HG02970 (cell line): Measurements from ENCODE around the gene SMIM1.

Source experiments
- ATAC-seq: cut with Tn5 transposase; IDR thresholded peaks from one replicate; pipeline ENCODE4 v1.9.1; 2021; ENCODE audit warnings: mild to moderate bottlenecking, moderate library complexity, moderate number of reproducible peaks; ENCODE audit not compliant: unreplicated experiment, low FRiP score

SMIM1 gene

GRCh38 chr1:3753656-3754454 is 18.7 kb upstream of the SMIM1 start:
- ATAC-seq, result no peak

DNA sequence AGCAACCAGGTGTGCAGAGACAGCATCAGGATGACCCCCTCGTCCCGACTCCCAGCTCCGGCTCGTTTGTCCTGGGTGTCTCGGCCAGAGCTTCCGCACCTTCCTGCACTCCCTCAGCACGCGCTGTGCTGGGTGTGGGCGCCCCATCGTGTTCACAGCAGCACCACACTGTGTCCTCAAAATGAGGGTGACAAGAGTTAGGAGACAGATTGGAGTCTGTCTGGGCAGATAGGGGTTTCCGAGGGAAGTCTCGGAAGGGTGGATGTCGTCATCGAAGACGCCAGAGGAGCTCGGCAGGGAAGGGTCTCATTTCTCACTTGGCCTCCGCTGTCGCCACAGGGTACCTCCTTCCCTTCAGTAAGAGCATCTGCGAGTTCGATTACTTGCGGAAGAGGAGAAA is 16.2 kb upstream of the SMIM1 start:
- no peak for ATAC-seq

DNA sequence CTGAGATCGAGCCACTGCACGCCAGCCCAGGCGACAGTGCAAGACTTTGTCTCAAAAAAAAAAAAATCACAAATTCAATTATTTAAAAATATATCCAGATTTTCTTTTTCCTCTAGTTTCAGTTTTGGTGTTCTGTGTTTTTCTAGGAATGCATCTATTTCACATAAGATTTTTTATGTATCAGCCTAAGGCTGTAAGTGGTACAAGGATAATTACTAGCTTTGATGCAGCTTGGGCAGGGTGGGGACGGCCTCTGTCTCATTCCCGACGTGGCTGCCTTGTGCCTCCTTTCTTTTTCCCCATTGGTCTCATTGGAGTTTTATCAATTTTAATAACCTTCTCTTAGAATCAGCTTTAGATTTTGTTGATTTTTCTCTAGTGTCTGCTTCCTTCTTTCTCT is 13.4 kb upstream of the SMIM1 start:
- no peak for ATAC-seq

DNA sequence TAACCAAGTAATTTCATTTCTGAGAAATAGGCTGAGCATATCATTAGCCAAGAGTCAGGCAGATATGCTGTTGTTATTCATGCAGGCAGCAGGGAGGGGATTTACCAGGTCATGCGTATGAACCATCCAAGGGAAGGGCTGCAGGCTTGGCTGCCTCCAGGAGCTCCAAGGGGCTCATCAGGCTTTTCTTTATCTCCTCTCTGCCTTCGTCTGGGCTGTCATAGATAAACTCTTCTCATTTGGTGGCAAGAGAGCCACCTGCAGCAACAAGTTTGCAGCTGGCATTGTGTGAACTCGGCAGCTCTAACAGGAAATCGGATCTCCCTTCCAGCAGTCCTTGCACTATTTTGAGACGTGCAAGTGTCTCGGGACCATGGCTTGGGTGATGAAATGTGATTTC is 12.8 kb upstream of the SMIM1 start:
- no peak for ATAC-seq

GRCh38 chr1:3761296-3762010 is 11.1 kb upstream of the SMIM1 start:
- no peak for ATAC-seq

DNA sequence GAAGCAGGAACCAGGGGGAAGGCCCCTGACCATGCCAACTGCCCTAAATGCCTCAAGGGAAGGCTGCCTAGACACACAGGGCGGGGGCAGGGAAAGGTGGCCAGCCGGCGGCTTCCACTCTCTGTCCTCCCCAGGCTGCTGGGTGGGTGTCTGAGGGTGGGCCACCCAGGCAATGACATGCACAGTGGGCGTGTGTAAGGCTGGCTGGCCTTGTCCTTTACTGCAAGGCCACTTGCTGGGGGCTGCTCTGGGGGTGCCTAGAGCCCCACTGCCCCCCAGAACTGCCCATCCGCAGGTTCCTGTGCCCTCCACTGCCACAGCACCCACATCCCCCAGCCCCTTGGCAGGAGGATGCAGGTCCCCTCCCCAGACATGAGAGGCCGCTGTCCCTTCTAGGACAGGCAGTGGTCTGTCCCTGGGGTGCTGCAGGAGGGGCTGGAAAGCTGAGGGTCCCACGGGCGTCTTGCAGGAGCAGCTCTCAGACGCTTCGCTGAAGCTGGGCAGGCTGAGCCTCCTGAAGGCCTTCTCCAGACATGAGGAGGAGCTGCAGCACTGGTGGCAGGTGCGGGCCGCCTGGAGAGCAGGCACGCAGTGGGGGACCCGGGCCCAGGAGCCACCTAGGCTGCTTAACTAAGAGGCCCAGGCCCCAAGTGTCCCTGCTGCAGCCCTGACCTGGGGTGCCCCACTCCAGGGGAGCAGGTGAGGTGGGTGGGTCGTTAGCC is 10.2 kb upstream of the SMIM1 start:
- no peak for ATAC-seq

DNA sequence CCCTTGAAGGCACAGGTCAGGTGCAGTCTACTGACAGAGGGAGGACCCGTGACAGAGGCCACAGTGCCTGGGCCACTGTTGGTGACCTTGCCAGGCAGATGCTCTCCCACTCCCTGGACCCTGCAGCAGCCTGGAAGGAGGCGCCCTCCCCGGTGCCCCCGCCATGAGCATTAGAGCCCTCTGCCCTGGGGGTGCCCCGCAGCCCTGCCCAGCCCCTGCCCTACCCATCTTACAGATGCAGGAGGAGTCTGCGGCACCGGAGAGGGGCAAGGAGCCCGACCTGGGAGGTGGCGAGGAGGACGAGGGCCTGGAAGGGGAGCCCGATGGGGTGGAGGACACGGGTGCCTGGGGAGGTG is 9.7 kb upstream of the SMIM1 start:
- no peak for ATAC-seq

DNA sequence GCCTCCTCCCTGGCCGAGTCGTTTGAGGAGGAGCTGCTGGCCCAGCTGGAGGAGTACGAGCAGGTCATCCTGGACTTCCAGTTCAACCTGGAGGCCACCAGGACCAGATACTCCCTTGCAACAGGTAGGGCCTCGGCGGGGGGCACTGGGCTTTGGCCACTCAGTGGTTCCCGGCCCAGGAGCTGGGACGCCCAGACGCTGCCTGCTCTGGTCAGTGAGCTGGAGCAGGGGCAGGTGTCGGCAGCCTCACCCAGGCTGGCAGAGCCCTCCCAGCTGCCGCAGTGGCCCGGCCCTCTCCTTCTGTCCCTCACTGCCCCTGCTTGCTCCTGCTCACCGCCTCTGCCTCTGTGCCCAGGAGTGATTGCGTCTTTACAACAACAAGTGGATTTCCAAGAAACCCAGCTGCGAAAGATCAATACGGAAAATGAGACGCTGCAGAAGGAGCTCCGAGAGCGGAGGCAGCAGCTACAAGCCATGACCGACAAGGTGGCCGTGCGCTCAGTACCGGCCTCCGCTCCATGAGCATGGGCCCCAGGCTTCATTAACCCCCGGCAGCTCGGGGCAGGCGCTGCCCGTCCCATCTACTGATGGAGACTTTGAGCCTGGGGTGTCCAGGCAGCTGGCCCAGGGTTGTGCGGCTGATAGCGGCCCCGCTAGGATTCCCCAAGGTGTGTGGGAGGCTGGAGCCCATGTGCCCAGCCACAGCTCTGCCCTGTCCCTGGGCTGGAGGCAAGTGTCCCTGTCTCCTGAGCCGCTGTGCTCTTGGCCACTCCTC is 9.0 kb upstream of the SMIM1 start:
- no peak for ATAC-seq

DNA sequence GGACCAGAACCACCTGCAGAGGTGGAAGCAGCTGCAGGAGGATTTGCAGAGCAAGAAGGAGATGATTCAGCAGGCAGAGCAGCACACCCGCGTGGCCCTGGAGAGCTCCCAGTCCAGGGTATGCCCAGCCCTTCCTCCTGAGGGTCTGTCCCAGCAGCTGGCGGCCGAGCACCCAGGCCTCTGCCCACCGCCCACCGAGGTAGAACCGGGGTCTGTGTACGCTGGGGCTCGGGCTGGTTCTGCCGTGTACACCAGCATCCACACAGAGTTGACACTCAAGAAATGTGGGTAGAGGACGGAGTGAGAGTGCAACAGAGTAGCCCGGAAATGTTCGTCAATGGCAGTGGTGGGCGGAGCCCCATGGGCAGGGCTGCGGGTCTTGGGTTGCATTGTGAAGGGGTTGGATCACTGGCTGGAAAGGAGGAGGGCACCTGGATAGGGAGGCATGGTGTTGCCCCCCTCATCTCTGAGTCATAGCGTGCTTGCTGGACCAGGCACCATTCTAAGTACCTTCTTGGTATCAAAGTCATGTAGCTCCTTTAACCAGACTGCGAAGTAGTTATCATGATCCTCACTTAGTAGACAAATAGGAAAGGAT is 5.1 kb upstream of the SMIM1 start:
- ATAC-seq, result no peak

DNA sequence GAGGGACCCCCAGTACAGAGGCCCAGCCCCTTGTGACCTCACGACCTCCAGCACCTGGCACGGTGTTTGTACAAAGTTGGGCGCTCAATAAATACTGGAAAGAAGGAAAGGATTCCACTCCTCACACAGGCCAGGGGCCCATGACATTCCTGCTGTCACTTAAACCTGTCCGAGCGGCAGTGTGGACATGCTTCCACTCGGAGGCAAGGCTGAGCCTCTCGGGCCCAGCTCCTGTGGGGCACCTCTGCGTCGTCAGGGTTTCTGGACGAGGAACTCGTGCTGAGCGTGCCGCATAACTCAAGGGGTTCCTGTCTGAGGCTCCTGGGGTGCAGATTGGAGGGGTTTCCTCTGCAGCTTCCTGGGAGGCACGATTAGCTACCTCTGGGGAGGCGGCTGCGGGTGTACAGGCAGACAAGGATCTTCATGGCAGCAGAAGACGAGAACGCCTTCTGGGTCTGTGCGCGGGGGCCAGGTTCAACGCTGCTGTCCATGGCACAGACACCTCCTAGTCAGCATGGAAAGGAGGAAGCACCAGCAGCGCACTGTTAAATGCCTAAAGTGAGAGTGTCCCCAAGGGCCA is 3.6 kb upstream of the SMIM1 start:
- no peak for ATAC-seq

DNA sequence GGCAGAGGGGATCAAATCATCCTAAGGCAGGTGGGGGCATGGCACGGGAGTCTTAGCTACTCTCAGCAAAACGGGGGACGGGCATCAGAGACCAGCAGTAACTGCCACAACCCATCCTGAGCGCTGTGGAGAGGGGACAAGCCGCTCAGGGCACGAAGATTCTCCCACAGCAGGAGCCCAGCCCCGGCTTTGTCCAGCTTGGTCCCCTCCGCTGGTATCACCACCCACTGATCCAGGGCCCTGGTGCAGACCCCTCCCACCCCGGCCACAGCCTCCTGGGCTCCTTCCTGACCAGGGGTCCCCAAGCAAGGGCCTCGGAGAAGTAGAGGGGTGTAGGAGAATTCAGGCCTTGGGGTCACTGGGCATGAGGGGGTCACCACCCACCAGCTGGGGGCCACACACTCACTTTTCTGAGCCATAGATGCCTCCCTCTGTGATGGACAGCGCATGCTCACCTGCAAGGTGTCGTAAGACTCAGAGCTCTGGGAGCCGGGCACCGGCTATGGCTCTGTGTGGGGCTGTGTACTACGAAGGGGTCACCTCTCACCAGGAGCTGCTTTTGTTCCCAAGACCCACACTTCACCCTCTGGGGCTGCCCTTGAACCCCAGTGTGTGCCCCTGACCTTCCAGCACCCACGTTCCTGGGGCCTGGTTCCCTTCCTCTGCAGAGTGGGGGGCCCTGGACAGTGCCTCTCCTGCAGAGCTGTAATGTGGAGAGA is 2.3 kb upstream of the SMIM1 start:
- no peak for ATAC-seq

DNA sequence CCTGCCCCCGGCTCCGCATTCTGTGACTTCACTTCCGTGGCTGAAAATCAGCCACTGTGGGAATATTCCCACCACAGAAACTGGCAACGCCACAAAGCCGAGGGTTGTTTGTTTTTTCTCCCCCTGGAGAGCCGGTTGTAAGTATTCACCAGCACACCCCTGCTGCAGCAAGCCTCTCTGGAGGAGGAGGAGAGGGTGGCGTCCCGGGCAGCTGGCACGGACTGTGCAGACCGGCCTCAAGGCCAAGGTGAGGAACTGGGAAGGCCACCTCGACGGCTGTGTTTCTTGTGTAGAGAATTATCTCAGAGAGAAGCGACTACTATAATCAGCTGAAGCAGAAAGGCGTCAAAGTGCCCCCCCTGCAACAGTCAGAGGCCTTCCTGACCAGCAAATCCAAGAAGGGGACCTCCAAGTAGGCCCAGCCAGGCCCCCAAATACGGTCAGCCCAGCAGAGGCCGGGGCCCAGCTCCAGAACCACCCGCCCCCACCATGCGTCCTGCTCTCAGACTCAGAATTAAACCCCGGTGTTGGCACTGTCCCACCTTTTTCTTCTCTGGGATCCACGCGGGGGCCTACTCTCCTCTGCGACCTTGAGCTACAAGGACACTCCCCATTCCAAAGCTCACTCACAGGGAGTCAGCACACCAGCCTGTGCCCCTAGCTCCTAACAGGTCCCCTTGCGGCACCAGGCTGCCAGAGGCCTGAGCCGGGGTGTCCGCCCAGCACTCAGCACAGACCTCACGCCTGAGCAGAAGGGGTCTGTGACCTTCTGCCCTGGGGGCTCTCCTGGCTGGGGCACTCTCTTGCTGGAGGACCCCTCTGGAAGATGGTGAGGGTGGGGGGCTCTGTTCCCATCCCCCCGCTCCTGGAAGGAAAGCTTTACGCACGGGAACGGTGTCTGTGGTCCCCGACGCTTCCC is 1.2 kb upstream of the SMIM1 start:
- no peak for ATAC-seq

GRCh38 chr1:3772027-3772714 is 378 bp upstream of the SMIM1 start:
- ATAC-seq, result peak; percentile 66

DNA sequence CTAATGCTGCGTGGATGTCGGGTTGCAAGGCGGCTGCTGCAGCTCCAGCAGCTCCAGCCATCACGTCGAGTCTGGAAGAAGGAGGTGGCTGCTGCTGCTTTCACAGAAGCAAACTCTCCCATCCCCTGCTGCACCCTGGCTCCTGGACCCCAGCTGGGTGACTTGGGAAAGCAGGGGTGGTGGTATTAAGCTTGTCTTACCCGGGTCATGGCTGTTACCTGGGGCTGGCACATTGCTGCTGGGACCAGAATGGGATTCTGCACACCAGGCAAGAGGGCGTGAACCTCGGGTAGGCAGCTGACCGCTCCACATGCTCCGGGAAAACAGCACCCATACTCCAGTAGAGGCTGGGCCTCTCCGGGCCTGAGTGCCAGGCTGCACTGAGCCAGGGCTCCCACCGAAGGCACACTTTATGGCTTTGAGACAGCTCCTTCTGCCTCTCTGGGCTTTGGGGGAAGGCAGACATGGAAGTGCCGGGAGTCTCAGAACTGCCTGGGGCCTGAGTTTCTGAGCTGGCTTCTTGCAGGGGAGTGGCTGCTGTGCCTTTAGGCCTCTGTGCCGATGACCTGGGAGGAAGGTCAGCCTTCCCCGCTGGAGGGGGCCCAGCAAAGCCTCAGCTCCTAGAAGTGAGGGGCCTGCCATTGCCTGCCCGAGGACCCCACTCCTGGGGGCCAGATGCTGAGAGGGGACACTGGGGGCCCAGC is 1.2 kb downstream of the SMIM1 start:
- no peak for ATAC-seq

DNA sequence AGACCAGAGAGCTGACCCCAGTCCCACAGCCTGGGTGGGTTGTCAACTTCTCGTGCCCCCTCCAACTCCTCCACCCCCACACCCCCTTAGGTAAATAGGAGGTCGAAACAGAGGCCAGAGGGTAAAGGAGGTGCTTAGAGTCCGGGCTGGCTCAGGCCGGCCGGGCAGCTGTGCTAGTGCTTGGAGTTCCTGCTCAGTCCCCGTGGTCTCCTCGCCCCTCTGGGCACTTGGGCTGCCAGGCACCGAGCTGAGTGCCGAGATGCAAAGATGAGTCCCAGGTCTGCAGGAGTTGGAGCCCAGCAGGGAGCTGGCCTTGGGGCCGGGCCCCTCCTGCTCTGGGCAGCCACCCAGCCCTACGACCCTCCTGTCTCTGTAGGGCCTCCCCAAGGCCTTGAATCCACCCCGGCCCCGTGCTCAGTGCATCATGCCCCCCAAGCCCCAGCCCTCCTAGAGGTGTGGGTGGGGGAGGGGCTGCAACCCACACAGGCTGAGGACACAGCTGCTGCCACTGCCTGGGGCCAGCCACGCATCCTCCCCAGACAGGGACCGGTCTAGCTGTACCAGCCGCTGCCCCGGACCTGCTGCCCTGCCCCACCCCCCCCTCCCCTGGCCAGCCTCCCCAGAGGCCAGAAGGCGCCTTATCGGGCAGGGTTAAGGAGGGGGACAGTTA is 1.9 kb downstream of the SMIM1 start:
- no peak for ATAC-seq

DNA sequence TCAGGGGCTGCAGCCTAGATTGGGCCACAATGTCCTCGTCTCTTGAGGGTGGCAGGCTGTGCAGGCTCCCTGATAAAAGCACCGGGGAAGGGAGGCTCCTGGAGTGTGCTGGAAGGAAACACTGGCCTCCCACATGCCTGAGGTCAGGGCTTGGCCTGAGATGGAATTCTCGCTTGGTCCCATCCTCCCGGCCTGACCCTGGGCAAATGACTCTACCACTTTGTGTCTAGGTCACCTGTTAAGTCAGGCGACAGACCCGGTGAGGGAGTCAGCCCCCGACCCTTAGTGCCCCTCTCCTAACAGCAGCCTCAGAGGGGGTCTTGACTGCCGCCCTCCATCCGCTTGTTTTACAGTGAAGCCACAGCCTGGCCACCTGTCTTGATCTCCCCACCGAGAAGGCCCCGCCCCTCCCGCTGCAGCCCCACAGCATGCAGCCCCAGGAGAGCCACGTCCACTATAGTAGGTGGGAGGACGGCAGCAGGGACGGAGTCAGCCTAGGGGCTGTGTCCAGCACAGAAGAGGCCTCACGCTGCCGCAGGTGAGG is 2.5 kb downstream of the SMIM1 start:
- no peak for ATAC-seq
